ENCODE measurements around the gene DOCK9. TPM values are rescaled to one million over a fixed set of nuclear protein-coding genes. Genes with fewer than 3 reads are reported as not detected.

DOCK9 gene
- total RNA-seq, 1 donor from 2014 or later: 88.4 TPM

DNA sequence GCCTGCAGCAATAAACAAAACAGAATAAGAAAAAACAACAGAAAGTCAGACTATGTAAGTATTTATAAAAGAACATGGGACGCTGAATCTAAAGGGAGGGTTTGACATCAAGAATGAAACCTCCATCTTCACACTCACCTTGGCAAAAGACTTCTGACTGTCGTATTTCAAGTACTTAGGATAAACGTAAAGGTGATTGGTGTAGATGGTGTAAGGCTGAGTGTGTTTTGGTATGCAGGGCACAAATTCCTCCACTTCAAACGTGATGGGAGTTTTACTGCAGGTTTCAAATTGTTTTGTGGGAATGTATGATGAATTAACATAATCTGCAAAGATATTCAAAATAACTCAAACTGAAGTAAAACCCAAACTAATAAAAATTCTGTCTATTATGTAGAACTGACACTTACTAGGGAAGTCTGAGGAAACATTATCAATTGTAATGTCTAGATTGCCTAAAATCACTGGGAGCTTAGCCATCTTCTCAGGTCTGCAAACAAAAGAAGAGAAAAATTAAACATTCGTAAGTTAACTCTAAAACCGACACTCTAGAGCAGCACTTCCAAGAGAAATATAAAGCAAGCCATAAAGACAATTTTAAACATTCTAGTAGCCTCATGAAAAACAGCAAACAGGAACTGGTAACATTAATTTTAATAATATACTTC, 89.5 kb downstream of the DOCK9 start:
- H3K4me1 ChIP-seq: peaks cover 17% of the 10 kb centered on the region
- H3K27me3 ChIP-seq: no peaks in the 10 kb centered on the region
- TF ChIP-seq POLR2A (IDR thresholded peaks at IDR 0.05) (no peak), POLR2AphosphoS5 (IDR thresholded peaks at IDR 0.05; ENCODE audit: insufficient read depth in 1 of 2, low read depth in 1 of 2) (no peak)
- TF ChIP-seq, protein P1, sequence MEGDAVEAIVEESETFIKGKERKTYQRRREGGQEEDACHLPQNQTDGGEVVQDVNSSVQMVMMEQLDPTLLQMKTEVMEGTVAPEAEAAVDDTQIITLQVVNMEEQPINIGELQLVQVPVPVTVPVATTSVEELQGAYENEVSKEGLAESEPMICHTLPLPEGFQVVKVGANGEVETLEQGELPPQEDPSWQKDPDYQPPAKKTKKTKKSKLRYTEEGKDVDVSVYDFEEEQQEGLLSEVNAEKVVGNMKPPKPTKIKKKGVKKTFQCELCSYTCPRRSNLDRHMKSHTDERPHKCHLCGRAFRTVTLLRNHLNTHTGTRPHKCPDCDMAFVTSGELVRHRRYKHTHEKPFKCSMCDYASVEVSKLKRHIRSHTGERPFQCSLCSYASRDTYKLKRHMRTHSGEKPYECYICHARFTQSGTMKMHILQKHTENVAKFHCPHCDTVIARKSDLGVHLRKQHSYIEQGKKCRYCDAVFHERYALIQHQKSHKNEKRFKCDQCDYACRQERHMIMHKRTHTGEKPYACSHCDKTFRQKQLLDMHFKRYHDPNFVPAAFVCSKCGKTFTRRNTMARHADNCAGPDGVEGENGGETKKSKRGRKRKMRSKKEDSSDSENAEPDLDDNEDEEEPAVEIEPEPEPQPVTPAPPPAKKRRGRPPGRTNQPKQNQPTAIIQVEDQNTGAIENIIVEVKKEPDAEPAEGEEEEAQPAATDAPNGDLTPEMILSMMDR (IDR thresholded peaks at IDR 0.05): no peak
- DNase-seq (ENCODE audit: extremely low spot score in 2 of 2): no peak
- intact Hi-C loops (cut with DNase I): no loop called here
- H3K36me3 ChIP-seq: peaks cover 0 to 17% of the 10 kb centered on the region in 2 donors
- H3K9me3 ChIP-seq: no peaks in the 10 kb centered on the region
- H3K4me3 ChIP-seq: no peak overlapping the region
- no peak overlapping the region for H3K27ac ChIP-seq

DNA sequence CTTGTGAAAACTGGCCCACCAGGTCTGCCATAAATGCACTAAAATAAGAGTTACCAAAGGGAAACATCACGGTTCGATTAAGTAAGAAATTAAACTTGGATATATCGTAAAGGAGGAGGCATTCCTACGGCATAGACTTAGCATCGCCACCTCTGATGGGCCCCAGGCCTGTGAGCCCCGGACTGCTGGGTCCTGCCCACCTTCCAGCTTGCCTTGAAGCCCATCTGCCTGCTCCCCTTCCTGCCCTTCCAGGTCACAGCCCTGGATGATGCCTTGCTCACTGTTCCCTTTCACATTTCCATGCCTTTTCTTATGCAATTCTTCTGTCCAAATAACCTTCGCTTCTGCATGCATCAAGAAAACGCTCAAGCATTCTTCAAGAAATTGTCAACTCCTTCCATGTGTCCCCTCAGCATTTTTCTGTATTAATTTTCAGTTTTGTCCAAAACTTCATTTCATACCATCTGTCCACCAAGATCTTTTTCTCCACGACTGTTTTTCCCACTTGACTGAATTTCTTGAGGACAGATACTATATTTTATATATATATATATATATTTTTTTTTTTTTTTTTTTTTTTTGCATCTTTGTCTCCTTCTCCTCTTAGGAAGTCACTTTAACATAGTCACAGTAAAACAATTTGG, 91.2 kb downstream of the DOCK9 start:
- H3K27me3 ChIP-seq: no peaks in the 10 kb centered on the region
- TF ChIP-seq POLR2A (IDR thresholded peaks at IDR 0.05): no peak
- TF ChIP-seq, protein P1 (IDR thresholded peaks at IDR 0.05): no peak
- no peak for TF ChIP-seq POLR2AphosphoS5 (IDR thresholded peaks at IDR 0.05; ENCODE audit: insufficient read depth in 1 of 2, low read depth in 1 of 2)
- no peak for DNase-seq (ENCODE audit: extremely low spot score in 2 of 2)
- intact Hi-C loops (cut with DNase I): no loop called here
- H3K4me1 ChIP-seq: peaks cover 17% of the 10 kb centered on the region
- H3K4me3 ChIP-seq: no peak overlapping the region
- H3K9me3 ChIP-seq: no peaks in the 10 kb centered on the region
- H3K36me3 ChIP-seq: peaks cover 0 to 31% of the 10 kb centered on the region in 2 donors
- H3K27ac ChIP-seq: no peak overlapping the region

DNA sequence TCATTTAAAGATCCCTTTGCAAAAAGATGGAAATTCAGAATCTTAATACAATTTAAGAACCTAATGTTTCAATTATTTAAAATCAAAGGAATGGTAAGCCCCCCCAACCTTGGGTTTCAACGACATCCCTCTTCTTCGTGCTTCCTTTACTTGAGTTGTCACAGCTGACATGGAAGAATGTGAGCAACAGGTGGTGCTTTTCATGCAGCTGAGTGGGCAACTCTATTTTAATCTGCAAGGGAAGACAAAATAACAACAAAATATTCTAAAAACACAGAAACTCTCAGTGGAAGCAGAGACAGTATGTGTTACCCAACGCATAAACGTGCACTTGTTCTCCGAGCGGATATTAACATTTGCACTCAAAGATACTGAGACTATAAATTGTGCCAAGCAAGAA, 92.3 kb downstream of the DOCK9 start:
- Histone ChIP-seq H3K27ac (no peak overlapping the region), H3K4me3 (no peak overlapping the region), H3K9me3 (no peaks in the 10 kb centered on the region), H3K27me3 (no peaks in the 10 kb centered on the region), H3K4me1 (peaks cover 12% of the 10 kb centered on the region), H3K36me3 (peaks cover 0 to 42% of the 10 kb centered on the region in 2 donors)
- DNase-seq (ENCODE audit: extremely low spot score in 2 of 2): no peak
- TF ChIP-seq POLR2A (IDR thresholded peaks at IDR 0.05) (no peak), POLR2AphosphoS5 (IDR thresholded peaks at IDR 0.05; ENCODE audit: insufficient read depth in 1 of 2, low read depth in 1 of 2) (no peak)
- TF ChIP-seq, protein P1 (IDR thresholded peaks at IDR 0.05): no peak
- intact Hi-C loops (cut with DNase I): no loop called here

DNA sequence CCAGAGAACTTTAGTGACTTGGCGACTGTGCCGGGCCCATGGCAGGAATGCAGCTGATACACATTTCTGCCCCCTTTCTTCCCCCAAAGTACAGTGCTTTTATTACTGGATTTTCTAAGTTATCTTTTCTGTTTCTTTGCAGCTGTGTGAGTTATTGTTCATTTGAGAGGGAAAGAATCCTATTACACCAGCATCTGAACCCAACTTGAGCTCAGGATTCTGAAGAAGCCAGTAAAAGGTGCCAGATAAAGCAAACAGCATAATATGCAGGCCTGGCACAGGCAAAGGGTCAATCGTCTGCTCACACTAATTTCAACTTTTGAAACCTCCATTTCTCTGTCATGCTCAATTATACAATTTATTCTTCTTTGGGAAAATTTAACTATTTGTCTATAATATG, 93.9 kb downstream of the DOCK9 start:
- intact Hi-C loops (cut with DNase I): no loop called here
- no peaks in the 10 kb centered on the region for H3K4me1 ChIP-seq
- H3K27ac ChIP-seq: no peak overlapping the region
- no peaks in the 10 kb centered on the region for H3K27me3 ChIP-seq
- no peaks in the 10 kb centered on the region for H3K9me3 ChIP-seq
- H3K36me3 ChIP-seq: peaks cover 0 to 58% of the 10 kb centered on the region in 2 donors
- TF ChIP-seq, protein P1 (IDR thresholded peaks at IDR 0.05): no peak
- no peak for TF ChIP-seq POLR2AphosphoS5 (IDR thresholded peaks at IDR 0.05; ENCODE audit: insufficient read depth in 1 of 2, low read depth in 1 of 2)
- no peak for TF ChIP-seq POLR2A (IDR thresholded peaks at IDR 0.05)
- H3K4me3 ChIP-seq: no peak overlapping the region
- DNase-seq (ENCODE audit: extremely low spot score in 2 of 2): no peak

DNA sequence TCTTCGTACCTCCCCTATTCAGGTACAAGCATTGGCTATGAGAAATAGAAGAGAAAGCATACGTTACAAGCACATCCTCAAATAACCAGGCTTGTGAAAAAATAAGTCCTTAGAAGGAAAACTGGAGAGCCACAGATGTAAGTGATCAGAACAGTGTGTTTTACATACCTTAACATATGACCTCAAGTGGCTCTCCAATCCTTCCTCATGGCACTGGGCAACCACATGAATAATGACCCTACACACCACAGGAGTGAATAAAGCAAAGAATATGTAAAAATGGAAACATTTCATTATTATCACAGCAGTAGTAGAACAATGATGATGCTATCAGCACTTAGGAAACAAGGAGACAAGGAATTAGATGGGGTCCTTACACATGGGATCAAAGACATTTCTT, 96.5 kb downstream of the DOCK9 start:
- H3K36me3 ChIP-seq: peaks cover 0 to 61% of the 10 kb centered on the region in 2 donors
- H3K9me3 ChIP-seq: no peaks in the 10 kb centered on the region
- no peak overlapping the region for H3K27ac ChIP-seq
- TF ChIP-seq POLR2AphosphoS5 (IDR thresholded peaks at IDR 0.05; ENCODE audit: insufficient read depth in 1 of 2, low read depth in 1 of 2) (no peak), POLR2A (IDR thresholded peaks at IDR 0.05) (no peak)
- TF ChIP-seq, protein P1 (IDR thresholded peaks at IDR 0.05): no peak
- no peak overlapping the region for H3K4me3 ChIP-seq
- no peaks in the 10 kb centered on the region for H3K27me3 ChIP-seq
- intact Hi-C loops (cut with DNase I): no loop called here
- no peaks in the 10 kb centered on the region for H3K4me1 ChIP-seq
- DNase-seq (ENCODE audit: extremely low spot score in 2 of 2): no peak
